Measurements from ENCODE around the gene HMGXB3.

- TF ChIP-seq POLR2A (IDR thresholded peaks at IDR 0.05; ENCODE audit: extremely low read depth, insufficient read length): no peak
- no peak for TF ChIP-seq CTCF (IDR thresholded peaks at IDR 0.05; ENCODE audit: low read depth, low read length)
- TF ChIP-seq MAX (IDR thresholded peaks at IDR 0.05; ENCODE audit: low read depth, low read length): no peak
- no peak for TF ChIP-seq MYC (IDR thresholded peaks at IDR 0.05; ENCODE audit: low read depth, low read length)
These were observed 13.9 kb downstream of the HMGXB3 start for GRCh38 chr5:150014456-150014855.
